Keratinocyte (primary cell): ENCODE results near the gene ABLIM2. TPM values are rescaled to one million over a fixed set of nuclear protein-coding genes. Genes with fewer than 3 reads are reported as not detected.

Experiments used
- DNase-seq: peaks from one replicate; pipeline ENCODE4 v3.0.0-alpha.2; 2011; ENCODE audit warnings: low read depth, missing footprints, low spot score
- FAIRE-seq: peaks from 2 replicates; lab custom pipeline; 2011; peaks lifted over from hg19 to GRCh38; lab: Jason Lieb, UNC
- H2AFZ ChIP-seq: 2 replicates; pipeline ENCODE4 v1.6.0; 2012; ENCODE audit warnings: low read length, control low read depth, inconsistent platforms; ENCODE audit not compliant: control insufficient read depth
- H3K27ac ChIP-seq: 2 replicates; pipeline ENCODE4 v1.5.1; 2011; ENCODE audit warnings: low read length; ENCODE audit not compliant: control insufficient read depth, insufficient read depth
- H3K27me3 ChIP-seq: 3 replicates; pipeline ENCODE4 v1.6.0; 2011; ENCODE audit warnings: low read length; ENCODE audit not compliant: control insufficient read depth, insufficient read depth; ENCODE audit errors: extremely low read depth
- H3K36me3 ChIP-seq, 2 experiments: 2 replicates in 1 of 2; 3 replicates in 1 of 2; pipeline ENCODE4 v1.5.1; 2011; ENCODE audit warnings: low read length in 2 of 2, mild to moderate bottlenecking in 1 of 2; ENCODE audit not compliant: control insufficient read depth in 2 of 2, insufficient read depth in 2 of 2; ENCODE audit errors: extremely low read depth in 1 of 2
- H3K4me1 ChIP-seq: 3 replicates; pipeline ENCODE4 v1.5.1; 2011; ENCODE audit warnings: low read length; ENCODE audit not compliant: control insufficient read depth, insufficient read depth; ENCODE audit errors: extremely low read depth
- H3K4me2 ChIP-seq: 3 replicates; pipeline ENCODE4 v1.6.0; 2011; ENCODE audit warnings: low read depth, low read length; ENCODE audit not compliant: control insufficient read depth, insufficient read depth; ENCODE audit errors: extremely low read depth
- H3K4me3 ChIP-seq, 3 experiments: fragments of 200-600 bp in 1 of 3; sonication (generic) in 1 of 3; 2 replicates in 2 of 3; 3 replicates in 1 of 3; pipeline ENCODE4 v1.5.1; 2011 to 2016; ENCODE audit warnings: low read length in 3 of 3, mild to moderate bottlenecking in 3 of 3, control low read depth in 2 of 3, inconsistent platforms in 1 of 3, low read depth in 1 of 3, mixed read lengths in 1 of 3, mixed run types in 1 of 3, moderate library complexity in 1 of 3; ENCODE audit not compliant: control insufficient read depth in 2 of 3, insufficient read depth in 2 of 3; ENCODE audit errors: extremely low read depth in 1 of 3
- H3K79me2 ChIP-seq: 2 replicates; pipeline ENCODE4 v1.6.0; 2012; ENCODE audit warnings: low read length; ENCODE audit not compliant: control insufficient read depth, insufficient read depth
- H3K9ac ChIP-seq: 3 replicates; pipeline ENCODE4 v1.6.0; 2011; ENCODE audit warnings: low read length; ENCODE audit not compliant: control insufficient read depth, insufficient read depth; ENCODE audit errors: extremely low read depth
- H3K9me1 ChIP-seq: 3 replicates; pipeline ENCODE4 v1.6.0; 2011; ENCODE audit warnings: low read length; ENCODE audit not compliant: control insufficient read depth, insufficient read depth; ENCODE audit errors: extremely low read depth
- H3K9me3 ChIP-seq: 2 replicates; pipeline ENCODE4 v1.5.1; 2012; ENCODE audit warnings: low read depth, low read length; ENCODE audit not compliant: control insufficient read depth
- H4K20me1 ChIP-seq: 3 replicates; pipeline ENCODE4 v1.6.0; 2011; ENCODE audit warnings: low read length; ENCODE audit not compliant: control insufficient read depth, insufficient read depth; ENCODE audit errors: extremely low read depth
- CTCF ChIP-seq, 3 experiments: IDR thresholded peaks in 1 of 3; conservative IDR thresholded peaks in 1 of 3; optimal IDR thresholded peaks in 1 of 3; 2 replicates in 2 of 3; 3 replicates in 1 of 3; pipeline versions ENCODE3 to v1.5.1; 2011; ENCODE audit warnings: low read length in 3 of 3, mild to moderate bottlenecking in 3 of 3, moderate library complexity in 2 of 3, control low read depth in 1 of 3, inconsistent platforms in 1 of 3; ENCODE audit not compliant: insufficient read depth in 2 of 3; ENCODE audit errors: extremely low read depth in 1 of 3
- EZH2 ChIP-seq: IDR thresholded peaks from one replicate; pipeline ENCODE4 v1.6.1; 2012; ENCODE audit warnings: inconsistent platforms, mild to moderate bottlenecking, low read length, moderate library complexity
- dilution Hi-C: fragments of 300-500 bp; cut with MboI; formaldehyde crosslinking; loops from one replicate; pipeline ENCODE4 v1.7.0; 2020; ENCODE audit warnings: low sequenced_read_pairs; ENCODE audit not compliant: extremely low pct_ligation_motif_present
- polyA plus RNA-seq, 5 experiments: library from polyadenylated mRNA; depleted of rRNA in 3 of 5; stranded (reverse) in 3 of 5; stranded (forward) in 1 of 5; unstranded in 1 of 5; fragments of >200 nt; gene quantifications; 1 replicate in 1 of 5; 2 replicates in 3 of 5; 3 replicates in 1 of 5; pipeline versions ENCODE4 v1.2.1 to v1.2.3, GENCODE V29; 2011 to 2012; ENCODE audit warnings: missing spikeins in 2 of 5, low read depth in 1 of 5, low replicate concordance in 1 of 5

Gene ABLIM2
- polyA plus RNA-seq, 1 donor (not counting 4 experiments of a cell fraction or from before 2014, with no cell fraction given): 0.94 TPM

GRCh38 chr4:8155660-8156421, 2.8 kb downstream of the ABLIM2 start:
- Histone ChIP-seq H3K4me1 (peaks cover 6% of the 10 kb centered on the region), H3K79me2 (no peaks in the 10 kb centered on the region), H3K36me3 (no peaks in the 10 kb centered on the region), H3K4me2 (no peak overlapping the region), H3K9ac (no peak overlapping the region), H2AFZ (no peak overlapping the region), H3K9me3 (no peaks in the 10 kb centered on the region), H3K9me1 (no peaks in the 10 kb centered on the region), H4K20me1 (no peaks in the 10 kb centered on the region), H3K27me3 (peaks cover 13% of the 10 kb centered on the region), H3K27ac (no peak overlapping the region), H3K4me3 (no peak overlapping the region)
- TF ChIP-seq EZH2 (no peak), CTCF (optimal IDR thresholded peaks at IDR 0.05 in 1 of 3, IDR thresholded peaks at IDR 0.05 in 1 of 3, conservative IDR thresholded peaks at IDR 0.05 in 1 of 3; ENCODE audit: extremely low read depth in 1 of 3, insufficient read depth in 2 of 3, low read length in 3 of 3) (no peak)
- DNase-seq: no peak
- dilution Hi-C loops: no loop called here
- no peak for FAIRE-seq

GRCh38 chr4:8155048-8155447, 3.6 kb downstream of the ABLIM2 start:
- no peaks in the 10 kb centered on the region for H3K9me1 ChIP-seq
- no peak overlapping the region for H3K4me2 ChIP-seq
- H2AFZ ChIP-seq: no peak overlapping the region
- no peak for TF ChIP-seq CTCF (optimal IDR thresholded peaks at IDR 0.05 in 1 of 3, IDR thresholded peaks at IDR 0.05 in 1 of 3, conservative IDR thresholded peaks at IDR 0.05 in 1 of 3; ENCODE audit: extremely low read depth in 1 of 3, insufficient read depth in 2 of 3, low read length in 3 of 3)
- no peak for TF ChIP-seq EZH2
- no peaks in the 10 kb centered on the region for H4K20me1 ChIP-seq
- H3K9me3 ChIP-seq: no peaks in the 10 kb centered on the region
- dilution Hi-C loops: no loop called here
- H3K79me2 ChIP-seq: no peaks in the 10 kb centered on the region
- H3K36me3 ChIP-seq: no peaks in the 10 kb centered on the region
- no peak overlapping the region for H3K27ac ChIP-seq
- H3K27me3 ChIP-seq: peaks cover 17% of the 10 kb centered on the region
- no peak overlapping the region for H3K9ac ChIP-seq
- FAIRE-seq: no peak
- H3K4me3 ChIP-seq: no peak overlapping the region
- peaks cover 6% of the 10 kb centered on the region for H3K4me1 ChIP-seq
- DNase-seq: no peak
